SK-N-SH (cell line): ENCODE data around the gene EDN3.

Experiments used
- RAD21 ChIP-seq: IDR thresholded peaks from 2 replicates; pipeline ENCODE4 v1.6.1; 2012; ENCODE audit warnings: mild to moderate bottlenecking, low read length
- TAF1 ChIP-seq: IDR thresholded peaks from 2 replicates; pipeline ENCODE4 v1.6.1; 2012; ENCODE audit warnings: low read depth, mild to moderate bottlenecking, low read length, moderate library complexity, borderline replicate concordance
- TF ChIP-seq, protein P1 (sequence below): fragments of 200-600 bp; sonication (generic); IDR thresholded peaks from 2 replicates; pipeline ENCODE4 v1.6.1; 2017; ENCODE audit warnings: antibody characterized with exemption, mild to moderate bottlenecking, moderate library complexity
- TF ChIP-seq, protein P2 (sequence below): IDR thresholded peaks from 2 replicates; pipeline ENCODE4 v1.4.0; 2012; ENCODE audit warnings: low read depth
- TF ChIP-seq, protein P3 (sequence below): IDR thresholded peaks from 2 replicates; pipeline ENCODE4 v1.6.1; 2012; ENCODE audit warnings: mild to moderate bottlenecking, low read depth, low read length, moderate library complexity
- TF ChIP-seq, protein P4 (sequence below): IDR thresholded peaks from 2 replicates; pipeline ENCODE4 v1.4.0; 2012; ENCODE audit warnings: low read depth, borderline replicate concordance
- TF ChIP-seq, protein P5 (sequence below): IDR thresholded peaks from 2 replicates; pipeline ENCODE4 v1.4.0; 2012; ENCODE audit warnings: low read depth, borderline replicate concordance

DNA sequence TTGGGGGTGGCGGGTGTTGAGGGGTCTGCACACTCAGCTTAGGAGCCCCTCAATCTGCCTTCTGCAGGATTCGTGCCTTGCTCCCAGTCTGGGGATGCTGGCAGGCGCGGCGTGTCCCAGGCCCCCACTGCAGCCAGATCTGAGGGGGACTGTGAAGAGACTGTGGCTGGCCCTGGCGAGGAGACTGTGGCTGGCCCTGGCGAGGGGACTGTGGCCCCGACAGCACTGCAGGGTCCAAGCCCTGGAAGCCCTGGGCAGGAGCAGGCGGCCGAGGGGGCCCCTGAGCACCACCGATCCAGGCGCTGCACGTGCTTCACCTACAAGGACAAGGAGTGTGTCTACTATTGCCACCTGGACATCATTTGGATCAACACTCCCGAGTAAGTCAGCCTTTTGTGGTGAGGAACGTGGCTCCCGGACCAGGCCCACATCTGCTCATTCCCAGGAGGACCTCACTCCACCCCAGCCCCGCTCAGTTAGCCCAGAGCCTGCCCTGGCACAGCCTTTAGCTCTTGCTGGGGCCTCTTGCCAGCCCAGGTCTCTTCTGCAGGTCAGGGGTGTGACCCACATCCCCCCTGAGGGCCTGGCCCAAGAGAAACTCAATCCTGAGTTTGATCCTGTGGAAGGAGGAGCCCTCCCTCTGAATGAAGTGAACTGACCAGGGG lies 1.1 kb downstream of the EDN3 start:
- TF ChIP-seq TAF1 = no peak
- TF ChIP-seq, protein P1, sequence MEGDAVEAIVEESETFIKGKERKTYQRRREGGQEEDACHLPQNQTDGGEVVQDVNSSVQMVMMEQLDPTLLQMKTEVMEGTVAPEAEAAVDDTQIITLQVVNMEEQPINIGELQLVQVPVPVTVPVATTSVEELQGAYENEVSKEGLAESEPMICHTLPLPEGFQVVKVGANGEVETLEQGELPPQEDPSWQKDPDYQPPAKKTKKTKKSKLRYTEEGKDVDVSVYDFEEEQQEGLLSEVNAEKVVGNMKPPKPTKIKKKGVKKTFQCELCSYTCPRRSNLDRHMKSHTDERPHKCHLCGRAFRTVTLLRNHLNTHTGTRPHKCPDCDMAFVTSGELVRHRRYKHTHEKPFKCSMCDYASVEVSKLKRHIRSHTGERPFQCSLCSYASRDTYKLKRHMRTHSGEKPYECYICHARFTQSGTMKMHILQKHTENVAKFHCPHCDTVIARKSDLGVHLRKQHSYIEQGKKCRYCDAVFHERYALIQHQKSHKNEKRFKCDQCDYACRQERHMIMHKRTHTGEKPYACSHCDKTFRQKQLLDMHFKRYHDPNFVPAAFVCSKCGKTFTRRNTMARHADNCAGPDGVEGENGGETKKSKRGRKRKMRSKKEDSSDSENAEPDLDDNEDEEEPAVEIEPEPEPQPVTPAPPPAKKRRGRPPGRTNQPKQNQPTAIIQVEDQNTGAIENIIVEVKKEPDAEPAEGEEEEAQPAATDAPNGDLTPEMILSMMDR = no peak
- TF ChIP-seq, protein P2, sequence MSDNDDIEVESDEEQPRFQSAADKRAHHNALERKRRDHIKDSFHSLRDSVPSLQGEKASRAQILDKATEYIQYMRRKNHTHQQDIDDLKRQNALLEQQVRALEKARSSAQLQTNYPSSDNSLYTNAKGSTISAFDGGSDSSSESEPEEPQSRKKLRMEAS = no peak
- TF ChIP-seq RAD21 = no peak
- TF ChIP-seq, protein P3, sequence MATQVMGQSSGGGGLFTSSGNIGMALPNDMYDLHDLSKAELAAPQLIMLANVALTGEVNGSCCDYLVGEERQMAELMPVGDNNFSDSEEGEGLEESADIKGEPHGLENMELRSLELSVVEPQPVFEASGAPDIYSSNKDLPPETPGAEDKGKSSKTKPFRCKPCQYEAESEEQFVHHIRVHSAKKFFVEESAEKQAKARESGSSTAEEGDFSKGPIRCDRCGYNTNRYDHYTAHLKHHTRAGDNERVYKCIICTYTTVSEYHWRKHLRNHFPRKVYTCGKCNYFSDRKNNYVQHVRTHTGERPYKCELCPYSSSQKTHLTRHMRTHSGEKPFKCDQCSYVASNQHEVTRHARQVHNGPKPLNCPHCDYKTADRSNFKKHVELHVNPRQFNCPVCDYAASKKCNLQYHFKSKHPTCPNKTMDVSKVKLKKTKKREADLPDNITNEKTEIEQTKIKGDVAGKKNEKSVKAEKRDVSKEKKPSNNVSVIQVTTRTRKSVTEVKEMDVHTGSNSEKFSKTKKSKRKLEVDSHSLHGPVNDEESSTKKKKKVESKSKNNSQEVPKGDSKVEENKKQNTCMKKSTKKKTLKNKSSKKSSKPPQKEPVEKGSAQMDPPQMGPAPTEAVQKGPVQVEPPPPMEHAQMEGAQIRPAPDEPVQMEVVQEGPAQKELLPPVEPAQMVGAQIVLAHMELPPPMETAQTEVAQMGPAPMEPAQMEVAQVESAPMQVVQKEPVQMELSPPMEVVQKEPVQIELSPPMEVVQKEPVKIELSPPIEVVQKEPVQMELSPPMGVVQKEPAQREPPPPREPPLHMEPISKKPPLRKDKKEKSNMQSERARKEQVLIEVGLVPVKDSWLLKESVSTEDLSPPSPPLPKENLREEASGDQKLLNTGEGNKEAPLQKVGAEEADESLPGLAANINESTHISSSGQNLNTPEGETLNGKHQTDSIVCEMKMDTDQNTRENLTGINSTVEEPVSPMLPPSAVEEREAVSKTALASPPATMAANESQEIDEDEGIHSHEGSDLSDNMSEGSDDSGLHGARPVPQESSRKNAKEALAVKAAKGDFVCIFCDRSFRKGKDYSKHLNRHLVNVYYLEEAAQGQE = no peak
- TF ChIP-seq, protein P4, sequence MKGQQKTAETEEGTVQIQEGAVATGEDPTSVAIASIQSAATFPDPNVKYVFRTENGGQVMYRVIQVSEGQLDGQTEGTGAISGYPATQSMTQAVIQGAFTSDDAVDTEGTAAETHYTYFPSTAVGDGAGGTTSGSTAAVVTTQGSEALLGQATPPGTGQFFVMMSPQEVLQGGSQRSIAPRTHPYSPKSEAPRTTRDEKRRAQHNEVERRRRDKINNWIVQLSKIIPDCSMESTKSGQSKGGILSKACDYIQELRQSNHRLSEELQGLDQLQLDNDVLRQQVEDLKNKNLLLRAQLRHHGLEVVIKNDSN = no peak
- TF ChIP-seq, protein P5, sequence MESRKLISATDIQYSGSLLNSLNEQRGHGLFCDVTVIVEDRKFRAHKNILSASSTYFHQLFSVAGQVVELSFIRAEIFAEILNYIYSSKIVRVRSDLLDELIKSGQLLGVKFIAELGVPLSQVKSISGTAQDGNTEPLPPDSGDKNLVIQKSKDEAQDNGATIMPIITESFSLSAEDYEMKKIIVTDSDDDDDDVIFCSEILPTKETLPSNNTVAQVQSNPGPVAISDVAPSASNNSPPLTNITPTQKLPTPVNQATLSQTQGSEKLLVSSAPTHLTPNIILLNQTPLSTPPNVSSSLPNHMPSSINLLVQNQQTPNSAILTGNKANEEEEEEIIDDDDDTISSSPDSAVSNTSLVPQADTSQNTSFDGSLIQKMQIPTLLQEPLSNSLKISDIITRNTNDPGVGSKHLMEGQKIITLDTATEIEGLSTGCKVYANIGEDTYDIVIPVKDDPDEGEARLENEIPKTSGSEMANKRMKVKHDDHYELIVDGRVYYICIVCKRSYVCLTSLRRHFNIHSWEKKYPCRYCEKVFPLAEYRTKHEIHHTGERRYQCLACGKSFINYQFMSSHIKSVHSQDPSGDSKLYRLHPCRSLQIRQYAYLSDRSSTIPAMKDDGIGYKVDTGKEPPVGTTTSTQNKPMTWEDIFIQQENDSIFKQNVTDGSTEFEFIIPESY = no peak
